GM18507 (cell line): Measurements from ENCODE around the gene DDR1.
"Not testable (repeated sequence)": the region's sequence is repeated elsewhere in the genome, so short reads cannot be mapped to it uniquely, and the experiment has no call there.

Source experiments
- DNase-seq: peaks from one replicate; pipeline ENCODE4 v3.0.0; 2011; ENCODE audit warnings: low read depth; ENCODE audit not compliant: insufficient read length; ENCODE audit errors: extremely low spot score
- FAIRE-seq: peaks from 2 replicates; lab custom pipeline; 2011; peaks lifted over from hg19 to GRCh38; lab: Jason Lieb, UNC

Gene DDR1

GRCh38 chr6:30910473-30910872 lies 26.2 kb downstream of the DDR1 start:
- DNase-seq, FAIRE-seq: not testable (repeated sequence)

GRCh38 chr6:30912746-30913520 lies 28.6 kb downstream of the DDR1 start:
- no peak for FAIRE-seq
- no peak for DNase-seq

GRCh38 chr6:30913721-30914075 lies 29.4 kb downstream of the DDR1 start:
- DNase-seq: peak; percentile 17
- FAIRE-seq: no peak

GRCh38 chr6:30914076-30914853 lies 29.9 kb downstream of the DDR1 start, which contains the start of gene VARS2:
VARS2 (plus strand) TSS chr6:30914238; CDS start chr6:30914837, 599 bp downstream.
- peak; percentile 98 for DNase-seq
- peak; percentile 84 for FAIRE-seq

GRCh38 chr6:30914854-30915590 lies 30.7 kb downstream of the DDR1 start:
- no peak for FAIRE-seq
- DNase-seq: no peak

- FAIRE-seq: peak; percentile 73
- peak; percentile 42 for DNase-seq
Measured at GRCh38 chr6:30915591-30915946, 31.2 kb downstream of the DDR1 start.

GRCh38 chr6:30917041-30917440 lies 32.7 kb downstream of the DDR1 start:
- FAIRE-seq (no peak), DNase-seq (no peak)

- DNase-seq: no peak
- no peak for FAIRE-seq
Measured at GRCh38 chr6:30917487-30917886, 33.2 kb downstream of the DDR1 start.

- no peak for FAIRE-seq
Measured at GRCh38 chr6:30918670-30919069, 34.4 kb downstream of the DDR1 start.

GRCh38 chr6:30922447-30922852 lies 38.1 kb downstream of the DDR1 start:
- FAIRE-seq (no peak), DNase-seq (no peak)

More at GRCh38 chr6:30918670-30919069, 34.4 kb downstream of the DDR1 start:
- no peak for DNase-seq

- not testable (repeated sequence) for FAIRE-seq, DNase-seq
Measured at GRCh38 chr6:30924040-30924627, 39.8 kb downstream of the DDR1 start.

- DNase-seq (no peak), FAIRE-seq (no peak)
Measured at GRCh38 chr6:30926644-30927043, 42.3 kb downstream of the DDR1 start.

- FAIRE-seq, DNase-seq: not testable (repeated sequence)
Measured at GRCh38 chr6:30927080-30927479, 42.8 kb downstream of the DDR1 start.

GRCh38 chr6:30928677-30929076 lies 44.4 kb downstream of the DDR1 start:
- no peak for FAIRE-seq

GRCh38 chr6:30930506-30930905 lies 46.2 kb downstream of the DDR1 start:
- no peak for FAIRE-seq
- DNase-seq: no peak

More at GRCh38 chr6:30928677-30929076, 44.4 kb downstream of the DDR1 start:
- DNase-seq: no peak

GRCh38 chr6:30931272-30931671 lies 47.0 kb downstream of the DDR1 start:
- DNase-seq (no peak), FAIRE-seq (no peak)

GRCh38 chr6:30931969-30932645 lies 47.8 kb downstream of the DDR1 start, which contains the start of gene SFTA2:
SFTA2 (minus strand) TSS chr6:30932170; CDS start chr6:30932096, 74 bp downstream.
- FAIRE-seq (no peak), DNase-seq (no peak)

- DNase-seq (no peak), FAIRE-seq (no peak)
Measured at GRCh38 chr6:30932665-30933365, 48.5 kb downstream of the DDR1 start.
